PC-3 (cell line): ENCODE data around the gene KCNN4.

ENCODE experiments used
- CTCF ChIP-seq: fragments of 300-600 bp; sonication (generic); conservative IDR thresholded peaks from 2 replicates; pipeline ENCODE4 v1.5.1; 2017; ENCODE audit warnings: antibody characterized with exemption, low read depth, mild to moderate bottlenecking, low read length
- EZH2 ChIP-seq: fragments of 300-600 bp; sonication (generic); IDR thresholded peaks from one replicate; pipeline ENCODE4 v1.6.1; 2017; ENCODE audit warnings: antibody characterized with exemption, mild to moderate bottlenecking, low read length; ENCODE audit not compliant: unreplicated experiment
- EZH2phosphoT487 ChIP-seq: fragments of 300-600 bp; sonication (generic); IDR thresholded peaks from 2 replicates; pipeline ENCODE4 v1.6.1; 2018; ENCODE audit warnings: mild to moderate bottlenecking, antibody characterized with exemption, low read length, borderline replicate concordance

- TF ChIP-seq CTCF (no peak), EZH2 (no peak), EZH2phosphoT487 (no peak)
Observed at GRCh38 chr19:43731346-43731745, 49.4 kb downstream of the KCNN4 start.
